Measurements from ENCODE around the gene CRIP2. TPM values are rescaled to one million over a fixed set of nuclear protein-coding genes. Genes with fewer than 3 reads are reported as not detected.

Gene CRIP2
- total and polyA plus RNA-seq, 8 donors: 143 to 229 (median 181) TPM

GRCh38 chr14:105437723-105438500 lies 36.7 kb upstream of the CRIP2 start:
- no peaks in the 10 kb centered on the region for H3K4me1 ChIP-seq
- H3K27me3 ChIP-seq: no peaks in the 10 kb centered on the region
- no peak for TF ChIP-seq CTCF (IDR thresholded peaks at IDR 0.05)
- ATAC-seq (no peak), DNase-seq (no peak)
- no peak overlapping the region for H3K4me3 ChIP-seq
- peaks cover 0 to 38% of the 10 kb centered on the region in 2 donors for H3K36me3 ChIP-seq
- no peak overlapping the region for H3K27ac ChIP-seq
- H3K9me3 ChIP-seq: no peaks in the 10 kb centered on the region
- intact Hi-C loops (cut with DNase I): no loop called here

GRCh38 chr14:105439179-105439578 lies 35.4 kb upstream of the CRIP2 start:
- TF ChIP-seq CTCF (IDR thresholded peaks at IDR 0.05): no peak
- intact Hi-C loops (cut with DNase I): no loop called here
- ATAC-seq: no peak

GRCh38 chr14:105439710-105440553 lies 34.7 kb upstream of the CRIP2 start:
- Histone ChIP-seq H3K9me3 (no peaks in the 10 kb centered on the region), H3K4me3 (no peak overlapping the region), H3K36me3 (peaks cover 0 to 40% of the 10 kb centered on the region in 2 donors), H3K4me1 (no peaks in the 10 kb centered on the region), H3K27me3 (no peaks in the 10 kb centered on the region), H3K27ac (no peak overlapping the region)
- no peak for TF ChIP-seq CTCF (IDR thresholded peaks at IDR 0.05)
- intact Hi-C loops (cut with DNase I): no loop called here
- peak in 1 of 4 donors; percentile 72 for DNase-seq
- ATAC-seq: no peak

More at GRCh38 chr14:105439179-105439578, 35.4 kb upstream of the CRIP2 start:
- no peaks in the 10 kb centered on the region for H3K27me3 ChIP-seq
- peaks cover 0 to 40% of the 10 kb centered on the region in 2 donors for H3K36me3 ChIP-seq
- no peaks in the 10 kb centered on the region for H3K9me3 ChIP-seq
- H3K27ac ChIP-seq: no peak overlapping the region
- peak in 1 of 4 donors; percentile 48 for DNase-seq
- H3K4me1 ChIP-seq: no peaks in the 10 kb centered on the region
- H3K4me3 ChIP-seq: no peak overlapping the region

- Histone ChIP-seq H3K27ac (no peak overlapping the region), H3K27me3 (no peaks in the 10 kb centered on the region), H3K36me3 (peaks cover 0 to 40% of the 10 kb centered on the region in 2 donors), H3K4me1 (no peaks in the 10 kb centered on the region), H3K9me3 (no peaks in the 10 kb centered on the region), H3K4me3 (no peak overlapping the region)
- DNase-seq (no peak), ATAC-seq (no peak)
- TF ChIP-seq CTCF (IDR thresholded peaks at IDR 0.05): no peak
- intact Hi-C loops (cut with DNase I): no loop called here
These were observed 34.1 kb upstream of the CRIP2 start for GRCh38 chr14:105440554-105440900.

GRCh38 chr14:105440992-105441391 lies 33.6 kb upstream of the CRIP2 start:
- Histone ChIP-seq H3K4me3 (no peak overlapping the region), H3K36me3 (peaks cover 0 to 43% of the 10 kb centered on the region in 2 donors), H3K27me3 (no peaks in the 10 kb centered on the region), H3K9me3 (no peaks in the 10 kb centered on the region), H3K4me1 (no peaks in the 10 kb centered on the region), H3K27ac (no peak overlapping the region)
- ATAC-seq: no peak
- intact Hi-C loops (cut with DNase I): no loop called here
- TF ChIP-seq CTCF (IDR thresholded peaks at IDR 0.05): no peak
- DNase-seq: no peak

Data from left lung (tissue), 10 donors.